Esophagus (tissue), 2 donors: ENCODE data around the gene ZNF582. TPM values are rescaled to one million over a fixed set of nuclear protein-coding genes. Genes with fewer than 3 reads are reported as not detected.

Experiments
- H3K27ac ChIP-seq, 2 donors: one replicate each; pipeline ENCODE4 v1.5.1; 2013; ENCODE audit warnings: low read depth in 2 of 2, mild to moderate bottlenecking in 2 of 2, inconsistent platforms in 1 of 2, low read length in 1 of 2, moderate library complexity in 1 of 2
- H3K27me3 ChIP-seq, 2 donors: one replicate each; pipeline ENCODE4 v1.6.1; 2013; ENCODE audit warnings: low read length in 2 of 2, control low read depth in 1 of 2, mild to moderate bottlenecking in 1 of 2; ENCODE audit not compliant: insufficient read depth in 2 of 2, control insufficient read depth in 1 of 2
- H3K36me3 ChIP-seq, 2 donors: one replicate each; pipeline ENCODE4 v1.6.1; 2013; ENCODE audit warnings: low read length in 1 of 2; ENCODE audit not compliant: control insufficient read depth in 2 of 2, insufficient read depth in 2 of 2
- H3K4me1 ChIP-seq, 2 donors: one replicate each; pipeline ENCODE4 v1.6.1; 2013; ENCODE audit warnings: low read length in 1 of 2; ENCODE audit not compliant: control insufficient read depth in 2 of 2, insufficient read depth in 2 of 2
- H3K4me3 ChIP-seq, 2 donors: one replicate each; pipeline ENCODE4 v1.5.1; 2013; ENCODE audit warnings: low read length in 2 of 2, mild to moderate bottlenecking in 2 of 2, low read depth in 1 of 2, moderate library complexity in 1 of 2
- H3K9me3 ChIP-seq, 2 donors: one replicate each; pipeline ENCODE4 v1.6.1; 2013; ENCODE audit warnings: mild to moderate bottlenecking in 2 of 2, low read depth in 1 of 2, low read length in 1 of 2, moderate library complexity in 1 of 2; ENCODE audit not compliant: control insufficient read depth in 2 of 2, insufficient read depth in 1 of 2
- WGBS, 2 donors: extraction: QIAGEN DNeasy Blood & Tissue Kit; methylation state at CpG; one replicate each; pipeline ENCODE4 v1.1.7; 2013; 5-methylcytosine and 5-hydroxymethylcytosine counted together
- polyA plus RNA-seq, 2 donors: library from polyadenylated mRNA; stranded (reverse); fragments of 200-250 nt; gene quantifications; one replicate each; pipeline ENCODE4 v1.2.3, GENCODE V29; 2013
- donor health status: healthy with polysubstance abuse.
- donor health status: Bipolar disorder and iron deficiency.

The ZNF582 gene
- polyA plus RNA-seq, 2 donors: 0.86 to 1.1 TPM

- Histone ChIP-seq H3K9me3 (peaks cover 3 to 7% of the 10 kb centered on the region in 2 donors), H3K27ac (no peak overlapping the region), H3K27me3 (no peaks in the 10 kb centered on the region), H3K4me3 (no peak overlapping the region), H3K4me1 (peaks cover 3 to 6% of the 10 kb centered on the region in 2 donors), H3K36me3 (peaks cover 0 to 1% of the 10 kb centered on the region in 2 donors)
- 91 to 96% methylated on average over 4 of the region's 4 CpGs for WGBS, 2 donors
These were observed 7.2 kb upstream of the ZNF582 start for GRCh38 chr19:56400485-56400884.

DNA sequence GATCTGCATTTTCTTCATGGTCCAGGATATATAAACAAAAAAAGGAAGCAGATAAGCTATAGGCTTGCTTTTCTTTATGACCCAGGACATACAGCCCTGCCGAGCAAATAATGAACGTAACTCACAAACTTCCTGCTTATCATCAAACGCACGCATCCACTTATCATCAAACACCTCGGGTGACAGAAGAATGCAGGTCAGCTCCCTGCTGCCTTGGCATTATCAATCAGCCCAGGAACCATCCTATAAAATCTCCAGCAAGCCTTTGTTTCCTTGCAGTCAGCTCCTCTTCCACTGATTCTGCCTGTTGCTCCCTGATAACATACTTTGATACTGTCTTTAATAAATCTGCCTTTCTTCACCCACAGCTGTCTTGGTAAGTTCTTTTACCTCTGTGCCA, 5.5 kb upstream of the ZNF582 start:
- peaks cover 2 to 9% of the 10 kb centered on the region in 2 donors for H3K9me3 ChIP-seq
- no peak overlapping the region for H3K4me3 ChIP-seq
- H3K27me3 ChIP-seq: no peaks in the 10 kb centered on the region
- WGBS, 2 donors: 86 to 89% methylated on average over 5 of the region's 5 CpGs
- H3K36me3 ChIP-seq: peaks cover 0 to 1% of the 10 kb centered on the region in 2 donors
- H3K27ac ChIP-seq: no peak overlapping the region
- no peaks in the 10 kb centered on the region for H3K4me1 ChIP-seq

DNA sequence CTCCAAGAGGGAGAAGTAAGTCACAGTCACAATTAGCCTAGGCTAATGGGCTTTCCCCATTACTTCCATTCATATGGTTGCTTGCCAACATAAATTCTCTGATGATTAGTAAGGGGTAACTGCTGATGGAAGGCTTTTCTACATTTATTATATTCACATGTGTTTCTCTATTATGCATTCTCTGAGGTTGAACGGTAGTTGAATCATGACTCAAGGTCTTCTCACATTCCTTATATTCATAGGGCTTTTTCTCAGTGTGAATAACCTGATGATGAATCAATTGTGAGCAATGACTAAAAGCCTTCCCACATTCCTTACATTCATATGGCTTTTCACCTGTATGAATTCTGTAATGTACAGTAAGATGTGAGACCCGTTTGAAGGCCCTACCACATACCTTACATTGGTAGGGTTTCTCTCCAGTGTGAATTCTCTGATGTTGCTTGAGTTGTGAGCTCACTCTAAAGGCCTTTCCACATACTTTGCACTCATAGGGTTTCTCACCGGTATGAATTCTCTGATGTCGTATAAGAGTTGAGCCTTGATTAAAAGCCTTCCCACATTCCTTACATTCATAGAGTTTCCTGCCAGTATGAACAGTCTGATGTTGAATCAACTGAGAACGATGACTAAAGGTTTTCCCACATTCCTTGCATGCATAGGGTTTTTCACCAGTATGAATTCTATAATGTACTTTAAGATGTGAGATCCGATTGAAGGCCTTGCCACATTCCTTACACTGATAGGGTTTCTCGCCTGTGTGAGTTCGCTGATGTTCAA, 9.3 kb downstream of the ZNF582 start:
- peaks cover 0 to 8% of the 10 kb centered on the region in 2 donors for H3K9me3 ChIP-seq
- H3K36me3 ChIP-seq: peaks cover 2 to 8% of the 10 kb centered on the region in 2 donors
- H3K27ac ChIP-seq: no peak overlapping the region
- no peak overlapping the region for H3K4me3 ChIP-seq
- no peaks in the 10 kb centered on the region for H3K27me3 ChIP-seq
- no peaks in the 10 kb centered on the region for H3K4me1 ChIP-seq
- WGBS, 2 donors: 92 to 95% methylated on average over 8 of the region's 8 CpGs

DNA sequence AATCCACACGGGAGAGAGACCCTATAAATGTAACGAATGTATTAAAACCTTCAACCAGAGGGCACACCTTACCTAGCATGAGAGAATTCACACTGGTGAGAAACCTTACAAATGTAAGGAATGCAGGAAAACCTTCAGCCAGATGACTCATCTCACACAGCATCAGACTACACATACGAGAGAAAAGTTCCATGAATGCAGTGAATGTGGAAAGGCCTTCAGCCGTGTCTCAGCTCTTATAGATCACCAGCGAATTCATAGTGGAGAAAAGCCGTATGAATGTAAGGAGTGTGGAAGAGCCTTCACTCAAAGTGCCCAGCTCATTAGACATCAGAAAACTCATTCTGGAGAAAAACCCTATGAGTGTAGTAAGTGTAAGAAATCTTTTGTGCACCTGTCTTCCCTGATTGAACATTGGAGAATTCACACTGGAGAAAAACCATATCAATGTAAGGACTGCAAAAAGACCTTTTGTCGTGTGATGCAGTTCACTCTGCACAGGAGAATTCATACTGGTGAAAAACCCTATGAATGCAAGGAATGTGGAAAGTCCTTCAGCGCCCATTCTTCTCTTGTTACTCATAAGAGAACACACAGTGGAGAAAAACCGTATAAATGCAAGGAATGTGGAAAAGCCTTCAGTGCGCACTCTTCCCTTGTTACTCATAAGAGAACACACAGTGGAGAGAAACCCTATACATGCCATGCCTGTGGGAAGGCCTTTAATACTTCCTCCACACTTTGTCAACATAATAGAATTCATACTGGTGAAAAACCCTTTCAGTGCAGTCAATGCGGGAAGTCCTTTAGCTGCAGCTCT, 16.0 kb downstream of the ZNF582 start:
- H3K9me3 ChIP-seq: peaks cover 2 to 11% of the 10 kb centered on the region in 2 donors
- no peak overlapping the region for H3K27ac ChIP-seq
- no peak overlapping the region for H3K4me3 ChIP-seq
- WGBS, 2 donors: 90 to 93% methylated on average over 11 of the region's 11 CpGs
- H3K27me3 ChIP-seq: no peaks in the 10 kb centered on the region
- H3K36me3 ChIP-seq: peaks cover 8 to 15% of the 10 kb centered on the region in 2 donors
- H3K4me1 ChIP-seq: no peaks in the 10 kb centered on the region

GRCh38 chr19:56372281-56372680, 21.1 kb downstream of the ZNF582 start:
- Histone ChIP-seq H3K36me3 (peaks cover 8 to 15% of the 10 kb centered on the region in 2 donors), H3K4me1 (no peaks in the 10 kb centered on the region), H3K9me3 (peaks cover 2 to 8% of the 10 kb centered on the region in 2 donors), H3K27me3 (no peaks in the 10 kb centered on the region), H3K27ac (no peak overlapping the region), H3K4me3 (no peak overlapping the region)
- 77 to 83% methylated on average over 1 of the region's 1 CpG for WGBS, 2 donors

GRCh38 chr19:56369886-56370676, 23.3 kb downstream of the ZNF582 start:
- H3K27ac ChIP-seq: no peak overlapping the region

DNA sequence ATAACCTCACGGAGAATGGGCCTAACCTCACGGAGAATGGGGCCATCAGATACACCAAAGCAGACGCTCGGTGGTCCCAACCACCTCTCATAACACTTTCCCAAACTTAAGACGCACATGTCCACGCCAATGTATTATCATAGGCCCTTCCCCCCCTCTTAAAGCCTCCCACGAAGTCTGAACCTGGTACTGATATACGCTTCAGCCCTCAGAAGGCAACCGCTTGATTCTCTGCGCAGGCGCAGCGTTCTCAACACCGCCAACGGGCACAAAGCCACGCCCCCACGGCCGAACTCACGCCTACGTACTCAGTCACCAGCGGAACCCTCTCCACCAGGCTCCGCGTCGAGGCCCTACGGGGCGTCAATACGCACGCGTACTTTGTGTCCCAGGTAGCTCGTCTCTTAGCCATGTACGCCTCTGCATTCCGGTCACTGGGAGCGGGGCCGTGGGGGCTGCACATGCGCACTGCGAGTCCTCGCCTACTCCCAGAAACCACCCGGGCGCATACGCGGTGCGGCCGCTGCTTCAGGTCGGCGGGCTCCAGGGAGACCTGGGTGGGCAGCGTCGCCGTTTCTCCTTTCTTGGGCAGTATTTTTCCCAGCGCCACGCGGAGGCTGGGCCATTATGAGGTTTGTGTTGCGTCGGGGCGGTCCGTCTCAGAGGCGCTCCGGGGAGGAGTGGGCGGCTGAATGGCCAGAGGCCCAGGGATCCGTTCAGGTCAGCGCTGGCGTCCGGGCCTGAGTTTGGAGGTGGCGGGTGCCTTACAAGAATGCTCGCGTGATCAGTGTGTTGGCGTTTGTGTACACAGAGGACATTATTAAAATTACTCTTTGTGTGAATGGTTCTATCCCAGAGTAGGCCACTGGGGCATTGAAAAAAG, 25.3 kb downstream of the ZNF582 start:
- WGBS, 2 donors: 6 to 9% methylated on average over 65 of the region's 65 CpGs
- Histone ChIP-seq H3K9me3 (no peaks in the 10 kb centered on the region), H3K4me1 (no peaks in the 10 kb centered on the region), H3K27ac (peak overlapping the region; percentile 70 to 78), H3K27me3 (no peaks in the 10 kb centered on the region), H3K36me3 (no peaks in the 10 kb centered on the region), H3K4me3 (peak overlapping the region; percentile 53 to 63)

More at GRCh38 chr19:56369886-56370676, 23.3 kb downstream of the ZNF582 start:
- Histone ChIP-seq H3K27me3 (no peaks in the 10 kb centered on the region), H3K9me3 (peaks cover 0 to 3% of the 10 kb centered on the region in 2 donors), H3K4me1 (no peaks in the 10 kb centered on the region), H3K4me3 (no peak overlapping the region), H3K36me3 (peaks cover 5 to 13% of the 10 kb centered on the region in 2 donors)
- 94 to 95% methylated on average over 3 of the region's 3 CpGs for WGBS, 2 donors

GRCh38 chr19:56360841-56361240, 32.5 kb downstream of the ZNF582 start:
- no peaks in the 10 kb centered on the region for H3K27me3 ChIP-seq
- no peaks in the 10 kb centered on the region for H3K36me3 ChIP-seq
- H3K27ac ChIP-seq: no peak overlapping the region
- WGBS, 2 donors: 88 to 94% methylated on average over 2 of the region's 2 CpGs
- H3K4me1 ChIP-seq: no peaks in the 10 kb centered on the region
- no peak overlapping the region for H3K4me3 ChIP-seq
- H3K9me3 ChIP-seq: peaks cover 3% of the 10 kb centered on the region in 2 donors
